Activated T-helper 1 cell treated with anti-CD3 and anti-CD28 coated beads, Interleukin-12 subunit alpha, Interleukin-12 subunit beta, Interleukin-2, Interleukin-4 antibody, amounts not matched to agents 30 ng/mL and 10 ng/mL and 1 ng/mL, durations not matched to agents 14 hours and 24 hours and 36 hours (primary cell): ENCODE data around the gene SPATA33. TPM values are rescaled to one million over a fixed set of nuclear protein-coding genes. Genes with fewer than 3 reads are reported as not detected.

ENCODE experiments used
- DNase-seq: peaks from one replicate; pipeline ENCODE4 v3.0.0; 2021; ENCODE audit warnings: low spot score
- H3K27ac Mint-ChIP-seq: one replicate; pipeline ENCODE4 v1.8.0; 2021; ENCODE audit warnings: mild to moderate bottlenecking, mixed read lengths
- H3K27me3 Mint-ChIP-seq: one replicate; pipeline ENCODE4 v1.8.0; 2022; ENCODE audit warnings: mild to moderate bottlenecking, moderate library complexity, mixed read lengths; ENCODE audit not compliant: insufficient read depth
- H3K36me3 Mint-ChIP-seq: one replicate; pipeline ENCODE4 v1.8.0; 2021; ENCODE audit warnings: low read depth, mixed read lengths
- H3K4me1 Mint-ChIP-seq: one replicate; pipeline ENCODE4 v1.8.0; 2021; ENCODE audit warnings: low read depth, mixed read lengths
- H3K4me3 Mint-ChIP-seq: one replicate; pipeline ENCODE4 v1.8.0; 2021; ENCODE audit warnings: mild to moderate bottlenecking, moderate library complexity, mixed read lengths
- H3K9me3 Mint-ChIP-seq: one replicate; pipeline ENCODE4 v1.8.0; 2021; ENCODE audit warnings: mixed read lengths
- intact Hi-C: fragments of 100-400 bp; cut with micrococcal nuclease; formaldehyde crosslinking; loops from one replicate; pipeline ENCODE4 v1.15.1; 2024
- total RNA-seq: library from RNA; stranded (reverse); gene quantifications from 2 replicates; pipeline ENCODE4 v1.2.3, GENCODE V29; 2022

The SPATA33 gene
- total RNA-seq, 1 donor from 2014 or later = 15.1 TPM

DNA sequence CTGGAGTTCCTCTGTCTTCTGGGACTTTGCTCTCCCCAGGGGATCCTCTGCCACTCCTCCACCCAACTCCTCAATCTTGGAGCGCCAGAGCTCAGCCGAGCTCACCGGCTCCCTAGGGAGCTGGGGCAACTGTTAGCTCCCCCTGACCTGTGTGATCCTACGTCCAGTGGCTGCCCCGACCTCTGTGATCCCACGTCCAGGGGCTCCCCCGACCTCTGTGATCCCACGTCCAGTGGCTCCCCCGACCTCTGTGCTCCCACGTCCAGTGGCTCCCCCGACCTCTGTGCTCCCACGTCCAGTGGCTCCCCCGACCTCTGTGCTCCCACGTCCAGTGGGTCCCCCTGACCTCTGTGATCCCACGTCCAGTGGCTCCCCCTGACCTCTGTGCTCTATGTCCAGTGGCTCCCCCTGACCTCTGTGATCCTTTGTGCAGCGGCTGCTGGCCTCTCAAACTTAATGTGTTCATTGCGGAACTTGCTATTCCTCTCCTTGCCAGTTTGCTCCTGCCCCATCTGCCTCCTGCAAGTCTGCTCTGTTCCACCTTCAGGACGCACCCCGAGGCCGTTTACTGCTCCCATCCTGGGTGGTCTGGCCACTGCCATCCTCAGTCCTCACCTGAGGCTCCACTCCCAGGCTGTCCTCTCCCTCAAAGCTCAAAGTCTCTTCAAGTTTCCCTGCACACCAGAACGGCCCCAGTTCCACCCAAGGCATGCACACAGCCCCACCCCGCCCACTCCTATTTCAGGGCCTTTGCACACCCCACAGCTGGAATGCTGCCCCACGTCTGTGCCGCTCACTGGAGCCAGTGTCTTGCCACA lies 60.3 kb downstream of the SPATA33 start:
- H3K27ac Mint-ChIP-seq = no peak overlapping the region
- H3K4me3 Mint-ChIP-seq = no peak overlapping the region

More for the DNA sequence above, 60.3 kb downstream of the SPATA33 start:
- intact Hi-C loops = no loop called here
- no peaks in the 10 kb centered on the region for H3K9me3 Mint-ChIP-seq
- H3K4me1 Mint-ChIP-seq = peaks cover 22% of the 10 kb centered on the region
- no peak for DNase-seq
- no peaks in the 10 kb centered on the region for H3K27me3 Mint-ChIP-seq
- H3K36me3 Mint-ChIP-seq = peaks cover 27% of the 10 kb centered on the region

Other genes with a start within 250 kb of the SPATA33 start
- 176 and 179 TPM in 2 replicates for gene ANKRD11, start 167.3 kb upstream of the SPATA33 start, total RNA-seq
- gene SPG7, start 149.4 kb upstream of the SPATA33 start, total RNA-seq = 106 and 112 TPM in 2 replicates
- gene RPL13, start 97.2 kb upstream of the SPATA33 start, total RNA-seq = 2,076 and 2,133 TPM in 2 replicates
- 32.2 and 35.2 TPM in 2 replicates for gene CPNE7, start 82.1 kb upstream of the SPATA33 start, total RNA-seq
- not detected in 2 replicates for gene DPEP1, start 44.2 kb upstream of the SPATA33 start, total RNA-seq
- gene CHMP1A, start 128 bp upstream of the SPATA33 start, total RNA-seq = 85.7 and 87.7 TPM in 2 replicates
- 93.9 and 99.6 TPM in 2 replicates for gene CDK10, start 28.9 kb downstream of the SPATA33 start, total RNA-seq
- 14.1 and 15.2 TPM in 2 replicates for gene SPATA2L, start 43.9 kb downstream of the SPATA33 start, total RNA-seq
- 4.9 and 5.9 TPM in 2 replicates for gene VPS9D1, start 63.1 kb downstream of the SPATA33 start, total RNA-seq
- 34.2 and 36.4 TPM in 2 replicates for gene ZNF276, start 63.7 kb downstream of the SPATA33 start, total RNA-seq
- 210 and 221 TPM in 2 replicates for gene FANCA, start 158.8 kb downstream of the SPATA33 start, total RNA-seq
- gene SPIRE2, start 170.6 kb downstream of the SPATA33 start, total RNA-seq = 1.5 and 2.7 TPM in 2 replicates
- 189 and 201 TPM in 2 replicates for gene TCF25, start 215.8 kb downstream of the SPATA33 start, total RNA-seq